Erythroblast (primary cell): Measurements from ENCODE around the gene CANT1.

ENCODE experiments used
- GATA1 ChIP-seq: IDR thresholded peaks from 2 replicates; pipeline ENCODE4 v1.6.1; 2011; ENCODE audit warnings: low read depth, mild to moderate bottlenecking, control low read depth, low read length, moderate library complexity
- POLR2A ChIP-seq: IDR thresholded peaks from 2 replicates; pipeline ENCODE4 v1.6.1; 2011; ENCODE audit warnings: mild to moderate bottlenecking, low read length

- TF ChIP-seq POLR2A: no peak
- TF ChIP-seq GATA1: no peak
These were observed 36.4 kb downstream of the CANT1 start for GRCh38 chr17:78973196-78973595.
